Measurements from ENCODE around the gene KAT7.

KAT7 gene

GRCh38 chr17:49779156-49779738, 9.2 kb upstream of the KAT7 start:
- TF ChIP-seq CTCF (IDR thresholded peaks at IDR 0.05): no peak

- TF ChIP-seq CTCF (IDR thresholded peaks at IDR 0.05): peak; percentile 56
Measured at GRCh38 chr17:49779739-49780231, 8.7 kb upstream of the KAT7 start.

- no peak for TF ChIP-seq CTCF (IDR thresholded peaks at IDR 0.05)
Measured at GRCh38 chr17:49783071-49783715, 5.3 kb upstream of the KAT7 start.

GRCh38 chr17:49783791-49784190, 4.7 kb upstream of the KAT7 start:
- no peak for TF ChIP-seq CTCF (IDR thresholded peaks at IDR 0.05)

- TF ChIP-seq CTCF (IDR thresholded peaks at IDR 0.05): no peak
Measured at GRCh38 chr17:49784636-49785035, 3.8 kb upstream of the KAT7 start.

- TF ChIP-seq CTCF (IDR thresholded peaks at IDR 0.05): no peak
Measured at GRCh38 chr17:49787884-49788477, 500 bp upstream of the KAT7 start.

- TF ChIP-seq CTCF (IDR thresholded peaks at IDR 0.05): no peak
Measured at GRCh38 chr17:49789243-49789578, 730 bp downstream of the KAT7 start.

Measured in LNCAP (cell line).